Esophagus (tissue), 2 donors: ENCODE results near the gene RBMS2. TPM values are rescaled to one million over a fixed set of nuclear protein-coding genes. Genes with fewer than 3 reads are reported as not detected.

Experiments used
- H3K27ac ChIP-seq, 2 donors: one replicate each; pipeline ENCODE4 v1.5.1; 2013; ENCODE audit warnings: low read depth in 2 of 2, mild to moderate bottlenecking in 2 of 2, inconsistent platforms in 1 of 2, low read length in 1 of 2, moderate library complexity in 1 of 2
- H3K27me3 ChIP-seq, 2 donors: one replicate each; pipeline ENCODE4 v1.6.1; 2013; ENCODE audit warnings: low read length in 2 of 2, control low read depth in 1 of 2, mild to moderate bottlenecking in 1 of 2; ENCODE audit not compliant: insufficient read depth in 2 of 2, control insufficient read depth in 1 of 2
- H3K36me3 ChIP-seq, 2 donors: one replicate each; pipeline ENCODE4 v1.6.1; 2013; ENCODE audit warnings: low read length in 1 of 2; ENCODE audit not compliant: control insufficient read depth in 2 of 2, insufficient read depth in 2 of 2
- H3K4me1 ChIP-seq, 2 donors: one replicate each; pipeline ENCODE4 v1.6.1; 2013; ENCODE audit warnings: low read length in 1 of 2; ENCODE audit not compliant: control insufficient read depth in 2 of 2, insufficient read depth in 2 of 2
- H3K4me3 ChIP-seq, 2 donors: one replicate each; pipeline ENCODE4 v1.5.1; 2013; ENCODE audit warnings: low read length in 2 of 2, mild to moderate bottlenecking in 2 of 2, low read depth in 1 of 2, moderate library complexity in 1 of 2
- H3K9me3 ChIP-seq, 2 donors: one replicate each; pipeline ENCODE4 v1.6.1; 2013; ENCODE audit warnings: mild to moderate bottlenecking in 2 of 2, low read depth in 1 of 2, low read length in 1 of 2, moderate library complexity in 1 of 2; ENCODE audit not compliant: control insufficient read depth in 2 of 2, insufficient read depth in 1 of 2
- WGBS, 2 donors: extraction: QIAGEN DNeasy Blood & Tissue Kit; methylation state at CpG; one replicate each; pipeline ENCODE4 v1.1.7; 2013; 5-methylcytosine and 5-hydroxymethylcytosine counted together
- polyA plus RNA-seq, 2 donors: library from polyadenylated mRNA; stranded (reverse); fragments of 200-250 nt; gene quantifications; one replicate each; pipeline ENCODE4 v1.2.3, GENCODE V29; 2013
- donor health status: healthy with polysubstance abuse.
- donor health status: Bipolar disorder and iron deficiency.

RBMS2 gene
- polyA plus RNA-seq, 2 donors, result 3.4 to 6.7 TPM

DNA sequence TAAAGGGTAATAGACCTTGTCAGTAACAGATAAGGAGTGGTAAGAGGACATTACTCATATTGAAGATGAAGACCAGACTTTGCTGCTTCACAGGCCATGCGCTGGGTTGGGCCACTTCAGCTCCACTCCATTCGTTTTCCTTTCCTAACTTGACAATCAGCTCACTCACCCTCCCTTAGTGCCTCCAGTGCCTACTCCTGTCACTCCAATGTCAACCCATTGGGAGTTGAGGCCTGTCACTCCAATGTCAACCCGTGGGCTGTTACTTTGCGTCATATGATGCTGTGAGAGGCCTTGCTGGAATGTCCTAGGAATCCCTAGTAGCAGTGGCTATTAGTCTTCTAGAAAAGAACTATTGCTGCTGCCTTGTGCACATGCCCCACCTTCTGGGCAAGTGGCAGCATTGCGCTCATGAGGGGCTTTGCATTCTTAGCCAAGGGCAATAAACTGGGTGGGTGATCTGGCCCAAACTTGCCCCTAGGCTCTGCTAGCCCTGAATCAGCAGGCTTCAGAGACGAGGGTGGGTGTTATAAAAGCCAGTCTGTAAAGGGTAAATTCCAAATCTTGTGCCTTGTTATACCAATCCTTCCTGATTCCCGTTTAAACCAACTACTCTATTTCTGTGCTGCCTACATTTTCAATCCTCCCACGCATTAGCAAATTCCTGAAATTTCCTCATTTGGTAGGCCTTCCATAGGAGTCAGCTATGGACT lies 72.4 kb downstream of the RBMS2 start:
- H3K36me3 ChIP-seq, result peaks cover 22 to 23% of the 10 kb centered on the region in 2 donors
- no peaks in the 10 kb centered on the region for H3K9me3 ChIP-seq
- no peaks in the 10 kb centered on the region for H3K27me3 ChIP-seq
- WGBS, 2 donors, result 41 to 48% methylated on average over 8 of the region's 8 CpGs
- H3K27ac ChIP-seq, result peak overlapping the region in 1 of 2 donors; percentile 17
- H3K4me1 ChIP-seq, result no peaks in the 10 kb centered on the region
- no peak overlapping the region for H3K4me3 ChIP-seq

DNA sequence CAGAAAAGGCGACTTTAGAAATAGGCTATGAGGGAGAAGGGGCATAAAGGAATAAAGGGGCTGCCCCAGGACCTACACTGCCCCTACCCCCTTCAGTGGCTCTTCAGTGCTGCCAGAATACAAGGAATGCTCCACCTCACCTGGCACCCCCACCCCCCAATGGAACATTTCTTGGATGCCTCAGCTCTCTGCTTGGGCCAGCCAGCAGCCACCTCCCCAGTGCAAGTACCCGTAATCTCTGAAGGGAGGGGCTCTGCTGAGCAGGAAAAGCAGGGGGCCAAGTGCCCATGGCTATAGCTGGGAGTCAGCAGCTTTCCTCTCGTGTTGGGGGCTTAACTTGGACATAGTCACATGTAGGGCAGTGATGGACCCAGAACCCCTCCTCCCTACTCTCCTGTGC lies 75.2 kb downstream of the RBMS2 start:
- 49 to 58% methylated on average over 3 of the region's 3 CpGs for WGBS, 2 donors
- H3K27ac ChIP-seq, result no peak overlapping the region
- H3K4me3 ChIP-seq, result no peak overlapping the region
- no peaks in the 10 kb centered on the region for H3K9me3 ChIP-seq
- H3K36me3 ChIP-seq, result peaks cover 42 to 47% of the 10 kb centered on the region in 2 donors
- no peaks in the 10 kb centered on the region for H3K27me3 ChIP-seq
- H3K4me1 ChIP-seq, result no peaks in the 10 kb centered on the region

DNA sequence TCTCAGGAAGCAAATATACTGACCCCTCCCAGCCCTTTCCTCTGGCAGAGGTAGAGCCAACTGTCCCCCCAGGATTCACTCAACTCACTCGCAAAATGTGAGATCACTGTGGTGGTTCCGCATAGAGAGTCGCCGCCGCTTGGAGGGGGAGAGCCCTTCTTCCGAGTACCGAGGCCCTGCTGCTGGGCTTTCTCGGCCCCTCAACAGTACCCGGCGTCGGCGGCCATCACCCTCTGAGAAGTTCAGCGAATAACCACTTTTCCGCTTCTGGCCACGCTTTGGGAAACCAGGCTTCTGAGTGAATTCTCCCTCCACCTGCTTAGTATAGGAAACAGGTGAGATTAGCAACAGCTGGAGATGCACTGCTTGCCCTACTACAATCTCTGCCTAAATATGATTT lies 77.4 kb downstream of the RBMS2 start:
- Histone ChIP-seq H3K27me3 (no peaks in the 10 kb centered on the region), H3K9me3 (no peaks in the 10 kb centered on the region), H3K27ac (no peak overlapping the region), H3K4me1 (no peaks in the 10 kb centered on the region), H3K36me3 (peaks cover 54 to 61% of the 10 kb centered on the region in 2 donors), H3K4me3 (no peak overlapping the region)
- WGBS, 2 donors, result 94% methylated on average over 15 of the region's 15 CpGs

DNA sequence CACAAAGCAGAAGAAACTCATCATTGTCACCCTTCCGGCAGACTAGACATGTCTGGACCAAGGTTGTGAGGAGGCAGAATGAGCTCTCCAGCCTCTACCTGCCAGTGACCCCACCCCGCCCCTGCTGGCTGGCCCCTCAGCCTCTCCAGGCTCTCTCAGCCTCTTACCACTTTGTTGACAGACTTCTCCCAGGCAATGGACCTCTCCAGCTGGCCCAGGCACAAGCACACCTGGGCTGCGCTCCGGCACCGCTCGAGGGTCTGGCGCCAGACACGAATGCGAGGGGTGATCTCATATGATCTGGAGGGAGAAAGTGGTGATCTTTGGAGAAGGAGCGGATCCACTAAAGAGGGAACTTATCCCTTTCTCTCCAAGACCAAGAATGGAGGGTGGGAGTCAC lies 78.2 kb downstream of the RBMS2 start:
- Histone ChIP-seq H3K36me3 (peaks cover 61 to 68% of the 10 kb centered on the region in 2 donors), H3K4me3 (no peak overlapping the region), H3K27ac (no peak overlapping the region), H3K27me3 (no peaks in the 10 kb centered on the region), H3K9me3 (no peaks in the 10 kb centered on the region), H3K4me1 (no peaks in the 10 kb centered on the region)
- WGBS, 2 donors, result 70 to 78% methylated on average over 10 of the region's 10 CpGs

DNA sequence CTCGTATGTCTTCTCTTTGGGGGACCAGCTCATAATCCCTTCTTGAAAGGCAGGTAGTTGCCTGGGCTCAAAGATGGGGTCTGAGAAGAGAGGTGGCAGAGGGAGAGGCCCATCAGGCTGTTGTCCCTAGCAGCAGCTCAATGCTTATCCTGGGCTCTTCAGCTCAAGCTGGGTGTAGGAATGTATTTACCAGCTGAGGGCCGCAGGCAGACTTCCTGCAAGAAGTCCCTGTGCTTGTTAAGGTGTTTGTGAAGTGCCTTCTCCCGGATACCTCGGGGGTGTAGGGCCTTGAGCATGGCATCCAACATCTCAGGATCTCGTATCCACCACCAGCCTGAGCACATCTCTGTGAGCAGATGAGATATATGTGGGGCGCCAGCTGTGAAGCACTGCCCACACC lies 79.1 kb downstream of the RBMS2 start:
- Histone ChIP-seq H3K4me3 (no peak overlapping the region), H3K9me3 (no peaks in the 10 kb centered on the region), H3K27me3 (no peaks in the 10 kb centered on the region), H3K27ac (no peak overlapping the region), H3K4me1 (no peaks in the 10 kb centered on the region), H3K36me3 (peaks cover 67 to 69% of the 10 kb centered on the region in 2 donors)
- 77 to 79% methylated on average over 6 of the region's 6 CpGs for WGBS, 2 donors

DNA sequence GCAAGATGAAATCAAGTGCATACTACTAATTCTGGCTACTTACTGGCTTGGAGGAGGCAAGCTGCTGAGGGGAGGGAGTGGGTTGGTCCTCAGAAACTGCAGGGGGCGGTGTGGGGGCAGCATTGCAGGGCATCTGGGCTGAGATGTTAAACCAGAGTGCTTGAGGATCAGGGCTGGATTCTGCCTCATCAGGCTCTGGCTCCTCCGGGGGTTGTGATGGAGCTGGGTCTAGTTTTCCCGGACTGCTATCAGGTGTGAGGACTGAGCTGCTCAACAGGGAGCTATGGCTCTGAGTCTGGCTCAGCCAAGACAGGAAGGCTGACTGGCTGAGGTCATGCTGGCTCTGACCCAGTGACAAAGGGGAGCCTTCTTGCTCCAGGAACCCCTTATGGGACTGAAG lies 79.9 kb downstream of the RBMS2 start:
- H3K4me3 ChIP-seq, result no peak overlapping the region
- no peaks in the 10 kb centered on the region for H3K27me3 ChIP-seq
- no peaks in the 10 kb centered on the region for H3K4me1 ChIP-seq
- no peaks in the 10 kb centered on the region for H3K9me3 ChIP-seq
- H3K36me3 ChIP-seq, result peaks cover 71 to 73% of the 10 kb centered on the region in 2 donors
- no peak overlapping the region for H3K27ac ChIP-seq
- WGBS, 2 donors, result 70 to 80% methylated on average over 3 of the region's 3 CpGs

DNA sequence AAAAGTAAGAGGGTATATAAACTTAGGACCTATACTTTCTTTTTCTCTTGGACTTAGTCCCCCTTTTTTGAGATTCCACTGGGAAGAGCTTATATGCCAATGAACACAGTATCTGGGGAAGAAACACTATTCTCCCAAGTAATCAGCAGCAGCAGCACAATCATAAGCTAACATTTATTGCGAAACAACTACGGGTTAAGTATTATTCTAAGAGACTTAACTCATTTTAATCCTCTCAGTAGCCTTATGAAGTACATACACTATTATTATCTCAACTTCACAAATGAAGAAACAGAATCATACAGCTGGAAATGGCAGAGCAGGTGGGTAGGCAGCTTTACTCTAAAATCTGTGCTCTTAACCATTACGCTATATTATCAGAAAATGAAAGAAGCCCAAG lies 80.6 kb downstream of the RBMS2 start:
- Histone ChIP-seq H3K27ac (no peak overlapping the region), H3K36me3 (peaks cover 70 to 75% of the 10 kb centered on the region in 2 donors), H3K4me3 (no peak overlapping the region), H3K9me3 (no peaks in the 10 kb centered on the region), H3K27me3 (no peaks in the 10 kb centered on the region), H3K4me1 (no peaks in the 10 kb centered on the region)
- 75 to 79% methylated on average over 3 of the region's 3 CpGs for WGBS, 2 donors

DNA sequence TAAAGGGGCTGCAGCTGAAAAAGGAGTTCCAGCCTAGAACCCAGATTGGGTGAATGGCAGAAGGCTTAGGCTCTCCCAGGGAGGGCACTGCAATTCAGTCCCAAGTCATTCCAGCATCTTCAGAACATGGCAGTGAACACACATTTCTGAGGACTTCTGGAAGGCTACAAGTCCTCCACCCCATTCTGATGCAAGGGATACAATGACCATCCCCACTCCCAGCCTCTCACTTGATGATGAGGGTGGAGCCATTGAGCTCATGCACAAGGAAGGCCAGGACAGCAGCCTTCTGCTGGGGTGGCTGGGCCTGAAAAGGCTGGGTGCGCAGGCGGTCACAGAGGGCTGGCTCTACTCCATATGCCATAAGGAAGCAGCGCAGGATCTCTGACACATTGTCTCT lies 82.7 kb downstream of the RBMS2 start:
- no peak overlapping the region for H3K27ac ChIP-seq
- no peaks in the 10 kb centered on the region for H3K27me3 ChIP-seq
- peaks cover 56 to 60% of the 10 kb centered on the region in 2 donors for H3K36me3 ChIP-seq
- H3K9me3 ChIP-seq, result no peaks in the 10 kb centered on the region
- H3K4me3 ChIP-seq, result no peak overlapping the region
- 96 to 98% methylated on average over 3 of the region's 3 CpGs for WGBS, 2 donors
- H3K4me1 ChIP-seq, result no peaks in the 10 kb centered on the region

DNA sequence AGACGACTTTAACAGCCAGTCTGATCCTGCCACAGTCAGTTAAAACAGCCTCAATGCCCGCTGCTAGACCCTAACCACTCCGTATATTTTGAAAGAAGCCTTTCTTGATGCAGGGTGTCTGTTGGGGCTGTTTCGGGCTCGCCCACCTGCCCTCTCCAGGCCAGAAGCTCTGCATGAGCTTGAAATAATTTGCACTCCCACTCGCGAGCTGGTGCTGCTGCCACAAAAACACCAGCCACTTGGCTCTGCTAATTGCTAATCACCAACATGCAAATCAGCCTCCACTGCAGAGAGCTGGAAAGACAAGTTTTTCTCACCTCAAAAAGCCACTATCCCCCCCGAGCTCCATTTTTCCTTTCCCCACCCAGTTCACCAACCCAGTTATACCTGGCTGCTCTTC lies 93.0 kb downstream of the RBMS2 start:
- Histone ChIP-seq H3K27ac (no peak overlapping the region), H3K27me3 (no peaks in the 10 kb centered on the region), H3K9me3 (no peaks in the 10 kb centered on the region), H3K4me1 (no peaks in the 10 kb centered on the region), H3K4me3 (no peak overlapping the region), H3K36me3 (peaks cover 46 to 59% of the 10 kb centered on the region in 2 donors)
- WGBS, 2 donors, result 78 to 82% methylated on average over 8 of the region's 8 CpGs

DNA sequence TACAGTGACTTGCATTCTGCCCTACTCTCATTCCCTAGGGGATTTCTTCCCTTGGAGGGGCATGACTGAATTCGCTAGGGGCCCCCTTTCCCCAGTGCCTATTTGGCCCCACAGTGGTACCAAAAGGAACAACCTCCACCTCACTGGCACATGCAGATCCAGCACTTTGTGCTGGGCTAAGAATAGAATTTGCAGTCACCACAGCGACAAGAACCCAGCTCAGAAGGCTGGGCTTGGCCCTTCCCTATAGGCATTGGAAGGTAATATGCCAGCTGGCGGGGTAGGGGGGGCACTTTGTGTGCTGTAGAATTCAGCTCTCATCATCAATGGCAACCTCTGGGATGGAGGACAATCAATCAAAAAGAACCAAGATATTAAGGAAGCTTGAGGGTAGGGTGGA lies 94.6 kb downstream of the RBMS2 start:
- Histone ChIP-seq H3K27me3 (no peaks in the 10 kb centered on the region), H3K36me3 (peaks cover 32 to 48% of the 10 kb centered on the region in 2 donors), H3K27ac (no peak overlapping the region), H3K4me1 (no peaks in the 10 kb centered on the region), H3K4me3 (no peak overlapping the region), H3K9me3 (no peaks in the 10 kb centered on the region)
- 88 to 93% methylated on average over 3 of the region's 3 CpGs for WGBS, 2 donors
